Cardiac muscle cell (in vitro differentiated cells and primary cell): ENCODE data around the gene CAP2. TPM values are rescaled to one million over a fixed set of nuclear protein-coding genes. Genes with fewer than 3 reads are reported as not detected.
A peak's percentile ranks its signal among the peaks of the same experiment; 100 is the strongest.

ENCODE experiments used
- DNase-seq, 2 donors: peaks; one replicate each; pipeline versions ENCODE4 v3.0.0 to v3.0.0-alpha.2; 2010 to 2017; ENCODE audit warnings: low read depth in 1 of 2, low spot score in 1 of 2
- H3K27ac ChIP-seq: fragments of 200-600 bp; sonication (generic); 2 replicates; pipeline ENCODE4 v1.5.1; 2016
- H3K27me3 ChIP-seq: fragments of 200-600 bp; sonication (generic); 2 replicates; pipeline ENCODE4 v1.6.0; 2016; ENCODE audit warnings: control low read depth
- H3K36me3 ChIP-seq: fragments of 200-600 bp; sonication (generic); 2 replicates; pipeline ENCODE4 v1.5.1; 2016; ENCODE audit warnings: control low read depth
- H3K4me1 ChIP-seq: fragments of 200-600 bp; sonication (generic); 2 replicates; pipeline ENCODE4 v1.8.1; 2017; ENCODE audit warnings: low read depth, mild to moderate bottlenecking, mixed run types
- H3K4me3 ChIP-seq: fragments of 200-600 bp; sonication (generic); 2 replicates; pipeline ENCODE4 v1.5.1; 2016; ENCODE audit warnings: mild to moderate bottlenecking
- H3K9me3 ChIP-seq: fragments of 200-600 bp; sonication (generic); 2 replicates; pipeline ENCODE4 v1.5.1; 2017; ENCODE audit warnings: low read depth, mild to moderate bottlenecking, control low read depth
- polyA plus RNA-seq: library from polyadenylated mRNA; unstranded; fragments of >200 nt; fragmentation: Nextera tagmentation; extraction: Ambion mirVana; gene quantifications from 2 replicates; pipeline ENCODE4 v1.2.1, GENCODE V29; 2016
- total RNA-seq: library from RNA; depleted of rRNA; stranded (reverse); fragments of >200 nt; gene quantifications from 2 replicates; pipeline ENCODE4 v1.2.3, GENCODE V29; 2016
- TF ChIP-seq, protein P1 (sequence below): IDR thresholded peaks from 2 replicates; pipeline ENCODE4 v1.5.1; 2012; ENCODE audit warnings: low read depth, mild to moderate bottlenecking, low read length

The CAP2 gene
- total and polyA plus RNA-seq, 2 experiments from 2014 or later: 95.7 to 262 TPM

DNA sequence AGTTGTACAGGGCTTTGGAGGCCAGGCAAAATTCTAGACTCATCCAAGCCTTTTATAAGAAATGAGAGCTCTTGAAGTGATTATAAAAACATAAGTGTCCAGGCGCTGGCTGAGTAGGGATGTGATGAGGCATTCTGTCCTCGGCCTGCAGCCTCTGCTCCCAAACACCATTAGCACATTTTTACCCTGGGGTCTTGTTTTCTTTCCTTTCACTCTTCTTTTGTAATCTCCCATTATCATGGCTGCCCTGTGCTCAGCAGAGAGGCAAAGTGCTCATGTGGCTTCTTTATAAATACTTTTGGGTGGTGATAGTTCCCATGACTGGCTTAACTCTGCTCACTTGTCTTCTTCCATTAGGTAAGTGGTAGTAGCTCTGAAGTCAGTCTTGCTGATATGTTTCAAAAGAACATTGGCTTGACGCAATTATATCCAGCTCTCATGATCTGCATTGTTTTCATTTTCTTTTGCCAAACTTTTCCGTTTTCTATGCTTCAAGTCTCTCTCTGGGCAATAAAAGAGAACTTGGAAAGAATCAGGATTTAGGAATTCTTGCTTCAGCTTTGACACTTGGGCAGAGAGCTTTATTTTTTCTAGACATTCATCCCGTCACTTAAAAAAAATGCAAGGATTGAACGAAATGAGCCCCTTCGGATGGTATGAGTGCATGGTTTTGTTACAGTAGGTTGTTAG is 61.1 kb downstream of the CAP2 start:
- TF ChIP-seq, protein P1, sequence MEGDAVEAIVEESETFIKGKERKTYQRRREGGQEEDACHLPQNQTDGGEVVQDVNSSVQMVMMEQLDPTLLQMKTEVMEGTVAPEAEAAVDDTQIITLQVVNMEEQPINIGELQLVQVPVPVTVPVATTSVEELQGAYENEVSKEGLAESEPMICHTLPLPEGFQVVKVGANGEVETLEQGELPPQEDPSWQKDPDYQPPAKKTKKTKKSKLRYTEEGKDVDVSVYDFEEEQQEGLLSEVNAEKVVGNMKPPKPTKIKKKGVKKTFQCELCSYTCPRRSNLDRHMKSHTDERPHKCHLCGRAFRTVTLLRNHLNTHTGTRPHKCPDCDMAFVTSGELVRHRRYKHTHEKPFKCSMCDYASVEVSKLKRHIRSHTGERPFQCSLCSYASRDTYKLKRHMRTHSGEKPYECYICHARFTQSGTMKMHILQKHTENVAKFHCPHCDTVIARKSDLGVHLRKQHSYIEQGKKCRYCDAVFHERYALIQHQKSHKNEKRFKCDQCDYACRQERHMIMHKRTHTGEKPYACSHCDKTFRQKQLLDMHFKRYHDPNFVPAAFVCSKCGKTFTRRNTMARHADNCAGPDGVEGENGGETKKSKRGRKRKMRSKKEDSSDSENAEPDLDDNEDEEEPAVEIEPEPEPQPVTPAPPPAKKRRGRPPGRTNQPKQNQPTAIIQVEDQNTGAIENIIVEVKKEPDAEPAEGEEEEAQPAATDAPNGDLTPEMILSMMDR: no peak
- Histone ChIP-seq H3K9me3 (no peaks in the 10 kb centered on the region), H3K4me1 (peaks cover 7% of the 10 kb centered on the region), H3K4me3 (no peak overlapping the region), H3K27me3 (no peaks in the 10 kb centered on the region), H3K27ac (peak overlapping the region; percentile 82), H3K36me3 (no peaks in the 10 kb centered on the region)
- peak; percentile 5 to 25 for DNase-seq

DNA sequence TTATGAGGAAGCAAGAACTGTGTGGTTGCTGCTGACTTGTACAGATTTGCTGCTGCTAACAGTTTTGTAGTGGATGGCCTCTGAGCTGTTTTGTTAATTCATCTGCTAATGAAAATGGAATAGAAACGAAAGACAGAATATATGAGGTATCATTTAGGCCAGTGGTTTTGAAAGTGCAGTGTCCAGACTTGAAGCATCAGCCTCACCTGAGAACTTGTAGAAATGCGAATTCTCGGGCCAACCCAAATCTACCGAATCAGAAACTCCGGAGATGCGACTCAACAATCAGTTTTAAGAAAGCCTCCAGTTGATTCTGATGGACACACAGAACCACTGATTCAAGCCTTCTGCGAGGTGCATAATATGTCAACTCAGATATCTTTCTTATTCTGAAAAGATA is 62.5 kb downstream of the CAP2 start:
- peaks cover 7% of the 10 kb centered on the region for H3K4me1 ChIP-seq
- no peaks in the 10 kb centered on the region for H3K27me3 ChIP-seq
- no peaks in the 10 kb centered on the region for H3K9me3 ChIP-seq
- no peak overlapping the region for H3K27ac ChIP-seq
- no peak for DNase-seq
- H3K4me3 ChIP-seq: no peak overlapping the region
- H3K36me3 ChIP-seq: no peaks in the 10 kb centered on the region
- TF ChIP-seq, protein P1: no peak

DNA sequence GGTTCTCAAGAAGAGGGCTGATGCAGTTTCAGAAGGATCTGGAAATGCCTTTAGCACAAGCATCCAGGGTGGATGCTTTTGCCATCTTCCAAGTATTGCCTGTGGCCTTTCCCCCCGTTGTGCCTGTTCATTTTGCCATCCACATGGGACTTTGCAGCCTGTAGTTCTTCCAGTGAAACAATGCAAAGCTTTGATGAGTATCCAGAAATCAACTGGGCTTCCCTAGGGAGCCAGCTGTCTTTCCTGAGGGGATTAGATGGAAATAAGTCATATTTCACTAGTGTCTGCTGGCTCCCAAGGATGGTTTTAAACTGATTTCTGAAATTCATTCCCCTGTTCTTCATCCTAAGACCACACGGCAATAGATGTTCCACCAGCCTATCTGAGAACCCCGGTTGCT is 63.3 kb downstream of the CAP2 start:
- H3K4me1 ChIP-seq: peaks cover 7% of the 10 kb centered on the region
- H3K27ac ChIP-seq: peak overlapping the region; percentile 35
- no peak for DNase-seq
- TF ChIP-seq, protein P1: no peak
- no peaks in the 10 kb centered on the region for H3K36me3 ChIP-seq
- no peaks in the 10 kb centered on the region for H3K9me3 ChIP-seq
- H3K27me3 ChIP-seq: no peaks in the 10 kb centered on the region
- no peak overlapping the region for H3K4me3 ChIP-seq

DNA sequence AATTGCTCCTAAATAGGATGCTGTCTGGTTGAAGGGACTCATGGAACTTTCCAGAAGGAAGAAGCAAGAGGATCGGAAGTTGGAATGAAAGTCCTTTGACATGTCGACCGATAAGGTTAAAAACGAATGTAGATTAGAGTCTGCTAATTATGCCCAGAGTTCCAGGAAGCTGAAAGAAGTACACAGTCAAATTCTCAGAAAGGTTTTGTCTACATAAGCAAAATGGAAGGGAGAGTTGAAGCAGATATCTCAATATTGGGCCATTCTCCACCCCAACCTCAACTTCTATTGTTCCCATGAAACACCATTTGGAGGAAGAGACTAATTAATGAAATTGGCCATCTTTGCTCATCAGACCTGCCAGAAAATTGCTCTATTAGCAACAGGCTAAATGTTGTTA is 64.0 kb downstream of the CAP2 start:
- H3K4me3 ChIP-seq: no peak overlapping the region
- no peaks in the 10 kb centered on the region for H3K36me3 ChIP-seq
- H3K27me3 ChIP-seq: no peaks in the 10 kb centered on the region
- TF ChIP-seq, protein P1: no peak
- no peaks in the 10 kb centered on the region for H3K9me3 ChIP-seq
- DNase-seq: no peak
- peaks cover 7% of the 10 kb centered on the region for H3K4me1 ChIP-seq
- peak overlapping the region; percentile 35 for H3K27ac ChIP-seq

DNA sequence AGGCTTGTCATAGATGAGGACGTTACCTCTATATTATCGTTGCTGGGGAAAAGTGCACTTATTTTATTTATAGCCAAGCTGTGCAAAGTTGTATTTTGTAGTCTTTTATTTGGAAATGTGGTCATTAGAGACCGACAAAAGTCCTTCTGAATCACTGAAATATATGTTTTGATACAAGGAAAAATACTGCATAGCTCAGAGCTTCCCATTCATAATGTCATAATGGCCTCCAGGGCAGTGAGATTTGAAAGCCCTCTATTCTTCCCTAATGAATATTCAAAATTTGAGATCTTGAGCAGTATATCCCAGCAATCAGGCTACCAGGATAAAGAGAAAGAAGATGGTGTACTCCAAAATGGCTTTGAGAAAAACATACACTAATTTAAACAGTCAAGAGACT is 64.6 kb downstream of the CAP2 start:
- H3K9me3 ChIP-seq: no peaks in the 10 kb centered on the region
- TF ChIP-seq, protein P1: no peak
- H3K27me3 ChIP-seq: no peaks in the 10 kb centered on the region
- no peak for DNase-seq
- no peak overlapping the region for H3K4me3 ChIP-seq
- H3K4me1 ChIP-seq: peaks cover 7% of the 10 kb centered on the region
- H3K36me3 ChIP-seq: peaks cover 3% of the 10 kb centered on the region
- no peak overlapping the region for H3K27ac ChIP-seq
